CD4-positive, alpha-beta memory T cell (primary cell): ENCODE results near the gene GMDS. TPM values are rescaled to one million over a fixed set of nuclear protein-coding genes. Genes with fewer than 3 reads are reported as not detected.

Source experiments
- CTCF ChIA-PET: fragments of 350-600 bp; sonication (Branson Sonifier 250); formaldehyde crosslinking; loops from one replicate; lab custom pipeline; 2021; ENCODE audit warnings: inconsistent platforms; ENCODE audit not compliant: partially characterized antibody; lab: Charles Lee
- POLR2A ChIA-PET: fragments of 350-600 bp; sonication (Branson Sonifier 250); formaldehyde crosslinking; loops from one replicate; lab custom pipeline; 2021; ENCODE audit not compliant: partially characterized antibody; lab: Charles Lee
- DNase-seq, 5 donors: peaks; one replicate each; pipeline versions ENCODE4 v3.0.0 to v3.0.0-alpha.2; 2020 to 2022; ENCODE audit warnings: mixed read lengths in 1 of 5
- H3K27ac ChIP-seq: one replicate; pipeline ENCODE4 v1.7.0; 2013; ENCODE audit warnings: low read depth, low read length
- H3K27me3 ChIP-seq: 2 replicates; pipeline ENCODE4 v1.7.0; 2013; ENCODE audit warnings: mild to moderate bottlenecking, low read length, moderate library complexity; ENCODE audit not compliant: insufficient read depth
- H3K36me3 ChIP-seq: 2 replicates; pipeline ENCODE4 v1.7.0; 2013; ENCODE audit warnings: mild to moderate bottlenecking, low read length, moderate library complexity; ENCODE audit not compliant: insufficient read depth
- H3K4me1 ChIP-seq: 2 replicates; pipeline ENCODE4 v1.7.0; 2013; ENCODE audit warnings: mild to moderate bottlenecking, low read length, moderate library complexity; ENCODE audit not compliant: insufficient read depth
- H3K4me3 ChIP-seq, 2 donors: one replicate each; pipeline ENCODE4 v1.7.0; 2013; ENCODE audit warnings: low read length in 2 of 2, mild to moderate bottlenecking in 1 of 2
- H3K9me3 ChIP-seq, 2 donors: one replicate each; pipeline ENCODE4 v1.7.0; 2013; ENCODE audit warnings: low read length in 2 of 2, control low read depth in 1 of 2; ENCODE audit not compliant: control insufficient read depth in 1 of 2
- H3K27ac Mint-ChIP-seq, 7 donors: one replicate each; pipeline ENCODE4 v1.8.0; 2020 to 2021; ENCODE audit warnings: mixed read lengths in 7 of 7, mild to moderate bottlenecking in 6 of 7, inconsistent platforms in 3 of 7, moderate library complexity in 3 of 7
- H3K27me3 Mint-ChIP-seq, 2 donors: one replicate each; pipeline ENCODE4 v1.8.0; 2020 to 2021; ENCODE audit warnings: mixed read lengths in 2 of 2
- H3K36me3 Mint-ChIP-seq, 2 donors: one replicate each; pipeline ENCODE4 v1.8.0; 2020 to 2021; ENCODE audit warnings: mixed read lengths in 2 of 2, inconsistent platforms in 1 of 2, mild to moderate bottlenecking in 1 of 2
- H3K4me1 Mint-ChIP-seq, 4 donors: one replicate each; pipeline ENCODE4 v1.8.0; 2020 to 2021; ENCODE audit warnings: mixed read lengths in 4 of 4, mild to moderate bottlenecking in 1 of 4
- H3K4me3 Mint-ChIP-seq, 8 donors: one replicate each; pipeline ENCODE4 v1.8.0; 2020 to 2021; ENCODE audit warnings: mixed read lengths in 8 of 8, mild to moderate bottlenecking in 7 of 8, moderate library complexity in 6 of 8, inconsistent platforms in 3 of 8
- H3K9me3 Mint-ChIP-seq, 8 donors: one replicate each; pipeline ENCODE4 v1.8.0; 2020 to 2021; ENCODE audit warnings: mixed read lengths in 8 of 8, mild to moderate bottlenecking in 5 of 8, inconsistent platforms in 3 of 8, moderate library complexity in 1 of 8
- intact Hi-C: fragments of 100-400 bp; cut with micrococcal nuclease; formaldehyde crosslinking; loops from one replicate; pipeline ENCODE4 v1.15.1; 2023
- polyA plus RNA-seq, 2 donors: library from polyadenylated mRNA; unstranded; fragments of 300-500 nt; fragmentation: Illumina TruSeq; gene quantifications; one replicate each; pipeline ENCODE4 v1.2.3, GENCODE V29; 2021
- total RNA-seq, 2 experiments: library from RNA; stranded (reverse); gene quantifications; one replicate each; pipeline ENCODE4 v1.2.3, GENCODE V29; 2021

Gene GMDS
- total and polyA plus RNA-seq, 4 experiments from 2014 or later = 12.1 to 24.0 (median 15.2) TPM

- ChIA-PET POLR2A (no interaction called here), CTCF (no interaction called here)
- Mint-ChIP-seq H3K9me3 (no peaks in the 10 kb centered on the region), H3K27me3 (peaks cover 0 to 2% of the 10 kb centered on the region in 2 donors), H3K36me3 (no peaks in the 10 kb centered on the region), H3K4me3 (no peak overlapping the region), H3K27ac (no peak overlapping the region), H3K4me1 (peaks cover 23 to 27% (median 26%) of the 10 kb centered on the region in 4 donors)
- no peak overlapping the region for H3K27ac ChIP-seq
- H3K4me1 ChIP-seq = peaks cover 22% of the 10 kb centered on the region
- no peaks in the 10 kb centered on the region for H3K27me3 ChIP-seq
- no peak for DNase-seq
- H3K4me3 ChIP-seq = no peak overlapping the region
- intact Hi-C loops = no loop called here
- H3K9me3 ChIP-seq = no peaks in the 10 kb centered on the region
- no peaks in the 10 kb centered on the region for H3K36me3 ChIP-seq
Measured at GRCh38 chr6:2035046-2035445, 210.4 kb downstream of the GMDS start.

DNA sequence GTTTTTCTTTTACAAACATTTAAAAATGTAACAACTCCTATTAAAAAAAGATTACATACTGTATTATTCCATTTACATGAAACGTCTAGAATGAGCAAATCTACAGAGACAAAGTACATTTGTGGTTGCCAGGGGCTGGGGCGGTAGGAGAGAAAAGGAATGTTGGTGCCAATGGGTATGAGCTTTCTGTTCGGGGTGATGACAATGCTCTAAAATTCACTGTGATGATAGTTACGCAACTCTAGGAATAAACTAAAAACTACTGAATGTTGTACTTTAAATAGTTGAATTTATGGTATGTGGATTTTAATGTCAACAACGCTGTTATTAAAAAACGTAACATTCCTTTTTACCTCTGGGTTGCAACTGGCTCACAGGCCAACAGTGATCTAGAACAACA, 211.1 kb downstream of the GMDS start:
- intact Hi-C loops = no loop called here
- CTCF ChIA-PET = no interaction called here
- no peaks in the 10 kb centered on the region for H3K9me3 ChIP-seq
- no peaks in the 10 kb centered on the region for H3K36me3 ChIP-seq
- Mint-ChIP-seq H3K4me3 (no peak overlapping the region), H3K36me3 (no peaks in the 10 kb centered on the region), H3K27me3 (peaks cover 0 to 2% of the 10 kb centered on the region in 2 donors), H3K9me3 (no peaks in the 10 kb centered on the region), H3K27ac (no peak overlapping the region), H3K4me1 (peaks cover 23 to 27% (median 26%) of the 10 kb centered on the region in 4 donors)
- DNase-seq = no peak
- H3K27ac ChIP-seq = no peak overlapping the region
- no peaks in the 10 kb centered on the region for H3K27me3 ChIP-seq
- H3K4me3 ChIP-seq = no peak overlapping the region
- POLR2A ChIA-PET = no interaction called here
- H3K4me1 ChIP-seq = peaks cover 22% of the 10 kb centered on the region

DNA sequence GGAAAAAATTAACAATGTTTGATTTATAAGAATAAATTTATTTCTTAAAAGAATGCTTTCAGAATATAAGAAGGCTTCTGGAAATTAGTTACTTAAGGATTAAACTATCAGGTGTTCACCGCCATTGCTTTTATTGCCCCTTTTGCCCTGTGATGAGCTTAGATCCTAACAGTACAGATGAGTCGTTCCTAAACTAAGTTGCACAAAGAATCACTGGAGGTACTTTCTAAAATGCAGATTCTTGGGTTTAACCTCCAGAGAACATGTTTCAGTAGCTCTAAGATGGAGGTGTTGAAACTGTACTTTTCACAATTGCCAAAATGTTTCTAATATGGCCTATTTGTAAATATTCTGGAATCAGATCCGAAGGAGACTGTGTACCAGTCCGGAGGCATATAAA, 211.9 kb downstream of the GMDS start:
- Mint-ChIP-seq H3K27ac (no peak overlapping the region), H3K4me1 (peaks cover 21 to 29% (median 23%) of the 10 kb centered on the region in 4 donors), H3K27me3 (peaks cover 0 to 2% of the 10 kb centered on the region in 2 donors), H3K9me3 (no peaks in the 10 kb centered on the region), H3K36me3 (no peaks in the 10 kb centered on the region), H3K4me3 (no peak overlapping the region)
- Histone ChIP-seq H3K36me3 (no peaks in the 10 kb centered on the region), H3K4me1 (peaks cover 18% of the 10 kb centered on the region), H3K9me3 (no peaks in the 10 kb centered on the region), H3K27me3 (no peaks in the 10 kb centered on the region), H3K27ac (no peak overlapping the region), H3K4me3 (no peak overlapping the region)
- DNase-seq = no peak
- intact Hi-C loops = no loop called here
- ChIA-PET CTCF (no interaction called here), POLR2A (no interaction called here)

- Mint-ChIP-seq H3K27me3 (peaks cover 0 to 2% of the 10 kb centered on the region in 2 donors), H3K9me3 (peaks cover 0 to 2% (median 0%) of the 10 kb centered on the region in 8 donors), H3K36me3 (no peaks in the 10 kb centered on the region), H3K4me3 (no peak overlapping the region), H3K27ac (no peak overlapping the region), H3K4me1 (peaks cover 6 to 13% (median 9%) of the 10 kb centered on the region in 4 donors)
- no peaks in the 10 kb centered on the region for H3K36me3 ChIP-seq
- intact Hi-C loops = no loop called here
- H3K9me3 ChIP-seq = no peaks in the 10 kb centered on the region
- H3K27ac ChIP-seq = no peak overlapping the region
- H3K4me1 ChIP-seq = peaks cover 5% of the 10 kb centered on the region
- H3K4me3 ChIP-seq = no peak overlapping the region
- no peak for DNase-seq
- no peaks in the 10 kb centered on the region for H3K27me3 ChIP-seq
- ChIA-PET CTCF (interaction anchor here (0.5 kb wide), 1 partner anchor 355 kb away, joined by 3 read pairs; no protein-coding TSS in a partner anchor), POLR2A (no interaction called here)
Measured at GRCh38 chr6:2030682-2031244, 214.6 kb downstream of the GMDS start.

DNA sequence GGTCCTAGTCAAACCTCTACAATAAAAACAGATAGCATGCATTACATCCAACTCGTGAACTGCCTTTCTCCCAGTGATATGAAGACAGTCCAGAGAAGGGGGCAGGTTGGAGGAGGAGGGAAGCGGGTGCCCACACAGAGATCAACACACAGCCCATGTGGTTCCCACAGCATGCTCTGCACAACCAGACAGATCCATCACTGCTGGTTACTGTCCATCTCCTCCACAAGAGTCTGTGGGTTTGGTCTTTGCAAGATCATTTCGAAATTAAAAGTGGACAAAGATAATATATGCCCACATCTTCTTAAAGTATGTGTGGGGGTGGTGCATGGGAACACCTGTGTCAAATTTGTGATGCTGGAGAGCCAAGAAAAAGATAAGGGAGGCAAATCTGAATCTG, 215.5 kb downstream of the GMDS start:
- Histone ChIP-seq H3K9me3 (no peaks in the 10 kb centered on the region), H3K27me3 (no peaks in the 10 kb centered on the region), H3K27ac (no peak overlapping the region), H3K4me1 (peaks cover 5% of the 10 kb centered on the region), H3K4me3 (no peak overlapping the region), H3K36me3 (no peaks in the 10 kb centered on the region)
- peaks cover 6 to 13% (median 8%) of the 10 kb centered on the region in 4 donors for H3K4me1 Mint-ChIP-seq
- H3K27ac Mint-ChIP-seq = no peak overlapping the region
- intact Hi-C loops = no loop called here
- H3K27me3 Mint-ChIP-seq = no peaks in the 10 kb centered on the region
- H3K36me3 Mint-ChIP-seq = no peaks in the 10 kb centered on the region
- DNase-seq = no peak
- ChIA-PET CTCF (no interaction called here), POLR2A (no interaction called here)
- H3K4me3 Mint-ChIP-seq = no peak overlapping the region
- peaks cover 0 to 2% (median 0%) of the 10 kb centered on the region in 8 donors for H3K9me3 Mint-ChIP-seq

- ChIA-PET CTCF (no interaction called here), POLR2A (no interaction called here)
- H3K27ac ChIP-seq = no peak overlapping the region
- Mint-ChIP-seq H3K27me3 (no peaks in the 10 kb centered on the region), H3K4me3 (no peak overlapping the region), H3K9me3 (peaks cover 0 to 2% (median 0%) of the 10 kb centered on the region in 8 donors), H3K36me3 (no peaks in the 10 kb centered on the region), H3K27ac (no peak overlapping the region), H3K4me1 (peaks cover 8 to 13% (median 10%) of the 10 kb centered on the region in 4 donors)
- intact Hi-C loops = no loop called here
- H3K36me3 ChIP-seq = no peaks in the 10 kb centered on the region
- H3K4me3 ChIP-seq = no peak overlapping the region
- no peak for DNase-seq
- H3K9me3 ChIP-seq = no peaks in the 10 kb centered on the region
- H3K4me1 ChIP-seq = peaks cover 5% of the 10 kb centered on the region
- H3K27me3 ChIP-seq = no peaks in the 10 kb centered on the region
Measured at GRCh38 chr6:2029130-2029794, 216.1 kb downstream of the GMDS start.

DNA sequence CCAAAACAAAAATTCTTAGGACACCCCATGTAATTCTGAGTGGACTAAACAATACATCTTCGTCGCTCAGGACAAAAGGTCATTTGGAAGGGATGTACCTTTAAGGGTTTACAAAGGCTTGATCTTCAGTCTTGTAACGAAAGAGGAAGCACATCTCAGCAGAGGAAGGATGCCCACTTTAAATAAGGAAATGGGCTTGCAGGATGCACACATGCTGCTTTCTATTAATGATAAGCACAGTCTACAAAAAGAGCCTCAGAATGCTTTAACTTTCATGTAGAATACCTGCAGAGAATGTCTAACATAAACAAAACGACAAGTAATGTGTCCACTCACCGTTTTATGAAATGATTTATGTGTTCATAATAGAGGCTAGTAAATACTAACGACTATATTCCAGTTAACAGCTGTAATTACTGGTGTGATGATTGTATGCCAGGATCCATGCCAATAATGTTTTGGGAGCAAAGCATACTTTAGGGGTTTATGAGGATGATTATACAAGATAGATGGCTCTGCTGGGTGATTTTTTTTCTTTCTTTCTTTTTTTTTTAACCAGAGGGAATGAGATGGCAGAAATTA, 216.9 kb downstream of the GMDS start:
- no peak overlapping the region for H3K4me3 ChIP-seq
- Mint-ChIP-seq H3K36me3 (no peaks in the 10 kb centered on the region), H3K4me1 (peaks cover 10 to 13% (median 10%) of the 10 kb centered on the region in 4 donors), H3K27ac (no peak overlapping the region), H3K4me3 (no peak overlapping the region), H3K27me3 (no peaks in the 10 kb centered on the region), H3K9me3 (peaks cover 0 to 2% (median 0%) of the 10 kb centered on the region in 8 donors)
- peaks cover 5% of the 10 kb centered on the region for H3K4me1 ChIP-seq
- CTCF ChIA-PET = interaction anchor here (1.2 kb wide), 1 partner anchor 11 kb away, joined by 3 read pairs; no protein-coding TSS in a partner anchor
- no peak overlapping the region for H3K27ac ChIP-seq
- intact Hi-C loops = no loop called here
- POLR2A ChIA-PET = no interaction called here
- no peaks in the 10 kb centered on the region for H3K36me3 ChIP-seq
- no peaks in the 10 kb centered on the region for H3K27me3 ChIP-seq
- H3K9me3 ChIP-seq = no peaks in the 10 kb centered on the region
- no peak for DNase-seq
